D721Med (cell line): ENCODE measurements around the gene UMAD1.

Experiments
- DNase-seq: peaks from one replicate; pipeline ENCODE4 v3.0.0; 2011; ENCODE audit warnings: low spot score; ENCODE audit not compliant: insufficient read length
- FAIRE-seq: peaks from 2 replicates; lab custom pipeline; 2011; peaks lifted over from hg19 to GRCh38; lab: Jason Lieb, UNC
- CTCF ChIP-seq: IDR thresholded peaks from 2 replicates; pipeline ENCODE4 v1.5.1; 2012; ENCODE audit warnings: mild to moderate bottlenecking, control low read depth; ENCODE audit not compliant: insufficient read depth; ENCODE audit errors: missing control alignments

Gene UMAD1

GRCh38 chr7:7630626-7631329 is 9.8 kb upstream of the UMAD1 start:
- TF ChIP-seq CTCF = no peak
- DNase-seq = no peak
- FAIRE-seq = no peak

DNA sequence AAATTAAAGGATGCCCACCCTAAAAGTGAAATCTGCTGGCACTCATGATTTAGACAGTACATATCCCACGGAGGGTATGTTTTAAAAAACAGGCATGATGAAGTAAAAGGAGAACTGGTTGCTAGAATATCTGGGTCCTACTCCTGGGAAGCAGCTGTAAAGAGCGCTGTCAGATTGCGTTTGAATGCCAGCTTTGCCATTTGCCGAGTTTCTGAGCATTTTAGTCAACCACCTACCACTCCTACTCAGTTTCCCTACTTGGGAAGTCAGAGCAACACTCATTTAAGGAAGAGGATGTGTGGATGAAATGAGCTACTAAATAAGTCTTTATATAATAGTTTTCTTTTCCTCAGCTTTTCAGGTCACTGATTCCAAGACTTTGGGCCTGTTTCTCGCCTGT is 1.1 kb upstream of the UMAD1 start:
- TF ChIP-seq CTCF = no peak
- DNase-seq (no peak), FAIRE-seq (no peak)

- FAIRE-seq (no peak), DNase-seq (no peak)
- TF ChIP-seq CTCF = no peak
Observed at GRCh38 chr7:7639847-7640220, 718 bp upstream of the UMAD1 start.

DNA sequence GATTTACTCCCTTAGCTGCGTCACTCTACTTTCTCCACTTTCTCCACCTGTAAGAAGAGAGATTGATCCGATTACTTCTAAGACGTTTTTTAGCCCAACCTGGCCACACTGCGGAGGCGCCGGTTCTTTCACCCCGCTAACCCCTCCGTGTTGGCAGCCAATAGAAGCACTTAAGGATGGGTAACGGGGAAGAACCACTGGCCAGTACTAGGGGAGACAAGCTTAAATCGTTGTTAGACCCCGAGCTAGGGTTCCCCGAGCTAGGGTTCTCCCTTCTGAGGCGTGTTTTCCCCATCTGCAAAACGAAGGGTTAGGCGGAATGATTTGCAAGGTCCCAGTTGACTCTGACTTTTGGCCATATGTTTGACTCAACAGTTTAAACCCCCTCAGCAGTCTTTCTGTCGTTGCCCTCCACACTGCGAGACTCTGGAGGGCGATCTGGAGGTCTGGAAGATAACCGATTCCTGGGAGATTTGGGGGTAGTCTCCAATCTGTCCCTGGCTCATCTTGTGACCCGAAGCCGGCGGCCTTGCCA is 644 bp downstream of the UMAD1 start:
- no peak for FAIRE-seq
- no peak for TF ChIP-seq CTCF
- no peak for DNase-seq

DNA sequence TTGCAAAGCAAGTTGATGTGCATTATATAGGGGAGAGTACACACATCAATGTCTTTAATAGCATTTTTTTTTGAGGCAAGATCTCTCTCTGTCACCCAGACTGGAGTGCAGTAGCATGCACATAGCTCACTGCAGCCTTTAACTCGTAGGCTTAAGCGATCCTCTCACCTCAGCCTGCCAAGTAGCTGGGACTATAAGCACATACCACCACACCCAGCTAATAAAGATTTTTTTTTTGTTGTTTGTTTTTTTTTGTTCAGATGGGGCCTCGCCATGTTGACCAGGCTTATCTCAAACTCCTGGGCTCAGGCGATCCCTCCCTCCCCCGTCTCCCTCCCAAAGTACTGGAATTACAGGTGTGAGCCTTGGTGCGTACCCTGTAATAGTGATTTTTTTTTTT is 1.5 kb downstream of the UMAD1 start:
- no peak for TF ChIP-seq CTCF
- FAIRE-seq (no peak), DNase-seq (no peak)

GRCh38 chr7:7647495-7648036 is 7.0 kb downstream of the UMAD1 start:
- TF ChIP-seq CTCF = no peak
- DNase-seq = no peak
- no peak for FAIRE-seq

DNA sequence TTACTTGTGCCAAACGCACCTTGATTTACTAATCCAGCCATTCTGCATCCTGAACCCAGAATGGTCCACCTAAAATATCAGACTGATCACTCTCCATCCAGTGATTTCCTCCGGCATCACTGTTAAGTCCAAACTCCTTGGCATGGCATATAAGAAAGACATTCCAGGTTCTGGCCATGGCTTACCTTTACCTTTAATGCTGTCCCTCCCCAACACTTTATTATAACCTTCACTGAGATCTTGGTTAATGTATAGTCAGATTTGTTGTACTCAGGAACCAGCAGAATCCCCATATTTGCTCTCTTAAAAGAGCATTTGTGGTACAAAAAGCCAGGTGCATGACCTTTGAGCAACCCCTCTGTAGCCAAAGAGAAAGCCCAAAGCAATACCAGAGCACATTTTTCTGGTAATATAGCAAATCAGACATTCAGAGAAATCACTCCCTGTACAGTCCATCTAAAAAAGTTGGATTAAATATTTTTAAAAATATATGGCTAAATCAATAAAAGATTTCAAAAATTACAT is 10.2 kb downstream of the UMAD1 start:
- DNase-seq (no peak), FAIRE-seq (no peak)
- no peak for TF ChIP-seq CTCF
